Astrocyte (in vitro differentiated cells and primary cell): Measurements from ENCODE around the gene FOXC2. TPM values are rescaled to one million over a fixed set of nuclear protein-coding genes. Genes with fewer than 3 reads are reported as not detected.

ENCODE experiments used
- DNase-seq: peaks from one replicate; pipeline ENCODE4 v3.0.0-alpha.2; 2010; ENCODE audit warnings: low read depth
- FAIRE-seq: peaks from 2 replicates; lab custom pipeline; 2011; peaks lifted over from hg19 to GRCh38; lab: Jason Lieb, UNC
- H2AFZ ChIP-seq: 2 replicates; pipeline ENCODE4 v1.6.0; 2012; ENCODE audit warnings: low read depth, low read length, inconsistent platforms
- H3K27ac ChIP-seq: 2 replicates; pipeline ENCODE4 v1.5.1; 2011; ENCODE audit warnings: low read depth, low read length, inconsistent platforms
- H3K27me3 ChIP-seq: 2 replicates; pipeline ENCODE4 v1.6.0; 2011; ENCODE audit warnings: low read length, inconsistent platforms; ENCODE audit not compliant: insufficient read depth
- H3K36me3 ChIP-seq: 2 replicates; pipeline ENCODE4 v1.5.1; 2011; ENCODE audit warnings: low read length, inconsistent platforms; ENCODE audit not compliant: insufficient read depth
- H3K4me1 ChIP-seq: 2 replicates; pipeline ENCODE4 v1.5.1; 2011; ENCODE audit warnings: low read length, inconsistent platforms; ENCODE audit not compliant: insufficient read depth
- H3K4me2 ChIP-seq: 2 replicates; pipeline ENCODE4 v1.6.0; 2012; ENCODE audit warnings: low read length, inconsistent platforms
- H3K4me3 ChIP-seq: 2 replicates; pipeline ENCODE4 v1.5.1; 2011; ENCODE audit warnings: low read depth, mild to moderate bottlenecking, low read length, inconsistent platforms; ENCODE audit not compliant: insufficient read depth
- H3K79me2 ChIP-seq: 2 replicates; pipeline ENCODE4 v1.6.0; 2012; ENCODE audit warnings: mild to moderate bottlenecking, low read length, inconsistent platforms; ENCODE audit not compliant: insufficient read depth
- H3K9ac ChIP-seq: 2 replicates; pipeline ENCODE4 v1.6.0; 2012; ENCODE audit warnings: mild to moderate bottlenecking, low read length, inconsistent platforms
- H3K9me3 ChIP-seq: 2 replicates; pipeline ENCODE4 v1.5.1; 2012; ENCODE audit warnings: low read depth, mild to moderate bottlenecking, low read length, inconsistent platforms; ENCODE audit not compliant: insufficient read depth
- H4K20me1 ChIP-seq: 2 replicates; pipeline ENCODE4 v1.6.0; 2012; ENCODE audit warnings: low read length, inconsistent platforms; ENCODE audit not compliant: insufficient read depth
- H3K27ac Mint-ChIP-seq: one replicate; pipeline ENCODE4 v1.8.0; 2021; ENCODE audit warnings: mild to moderate bottlenecking, mixed read lengths; ENCODE audit not compliant: unreplicated experiment
- H3K27me3 Mint-ChIP-seq: one replicate; pipeline ENCODE4 v1.8.0; 2021; ENCODE audit warnings: low read depth, mixed read lengths; ENCODE audit not compliant: unreplicated experiment
- H3K36me3 Mint-ChIP-seq: one replicate; pipeline ENCODE4 v1.8.0; 2021; ENCODE audit warnings: low read depth, mixed read lengths; ENCODE audit not compliant: unreplicated experiment
- H3K4me1 Mint-ChIP-seq: one replicate; pipeline ENCODE4 v1.8.0; 2021; ENCODE audit warnings: low read depth, mixed read lengths; ENCODE audit not compliant: unreplicated experiment
- H3K4me3 Mint-ChIP-seq: one replicate; pipeline ENCODE4 v1.8.0; 2021; ENCODE audit warnings: mild to moderate bottlenecking, moderate library complexity, mixed read lengths; ENCODE audit not compliant: unreplicated experiment
- H3K9me3 Mint-ChIP-seq: one replicate; pipeline ENCODE4 v1.8.0; 2021; ENCODE audit warnings: mild to moderate bottlenecking, mixed read lengths; ENCODE audit not compliant: unreplicated experiment
- EZH2 ChIP-seq: IDR thresholded peaks from 2 replicates; pipeline ENCODE4 v1.6.1; 2012; ENCODE audit warnings: mild to moderate bottlenecking, low read length, inconsistent platforms; ENCODE audit not compliant: insufficient read depth
- total RNA-seq: library from RNA; stranded (reverse); gene quantifications from 2 replicates; pipeline ENCODE4 v1.2.1, GENCODE V29; 2021
- TF ChIP-seq, protein P1 (sequence below): IDR thresholded peaks from 2 replicates; pipeline ENCODE4 v1.5.1; 2011; ENCODE audit warnings: low read depth, mild to moderate bottlenecking, inconsistent platforms, low read length, moderate library complexity; ENCODE audit not compliant: insufficient read depth

Gene FOXC2
- total RNA-seq, 1 donor from 2014 or later = 15.8 TPM

DNA sequence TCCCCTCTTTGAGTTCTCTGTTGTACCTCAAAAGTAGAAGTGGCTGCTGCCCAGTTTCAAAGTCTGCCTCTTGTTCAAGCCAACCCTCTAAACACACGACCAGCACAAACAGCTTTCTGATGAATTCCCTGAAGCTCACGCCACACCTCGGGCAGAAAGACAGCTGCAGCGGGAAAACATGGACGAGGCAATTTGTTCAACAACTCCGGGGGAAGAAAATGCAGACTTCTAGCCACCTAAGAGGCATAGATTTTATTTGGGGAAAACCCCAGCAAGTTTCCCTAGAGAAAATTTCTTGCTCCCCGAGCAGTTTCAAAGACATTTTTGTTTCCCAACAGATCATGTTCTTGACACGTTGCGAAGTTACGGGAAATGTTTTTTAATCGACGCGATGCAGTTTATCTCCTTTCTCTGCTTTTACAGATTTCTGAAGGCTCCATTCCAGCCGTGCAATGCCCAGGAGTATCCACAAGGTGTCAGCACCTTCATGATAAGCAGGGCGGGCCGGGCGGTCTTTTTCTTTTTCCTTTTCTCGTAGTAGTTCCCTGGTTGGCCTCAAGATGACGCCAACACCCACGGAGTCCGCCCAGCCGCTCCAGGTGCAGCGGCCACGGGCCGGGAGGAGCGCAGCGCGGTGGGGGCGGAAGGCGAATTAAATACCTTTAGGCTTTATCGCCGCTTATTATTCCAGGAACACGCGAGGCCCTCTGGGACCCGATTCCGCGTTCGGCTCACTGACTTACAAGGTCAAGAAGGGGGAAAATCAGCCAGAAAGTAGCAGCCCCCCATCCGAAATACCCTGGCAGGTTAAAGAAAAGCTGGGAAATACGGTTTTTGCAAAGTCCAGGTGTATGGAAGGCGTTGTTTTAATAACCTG is 2.9 kb upstream of the FOXC2 start:
- Mint-ChIP-seq H3K4me3 (peak overlapping the region; percentile 82), H3K27me3 (peaks cover 25% of the 10 kb centered on the region), H3K27ac (no peak overlapping the region), H3K36me3 (no peaks in the 10 kb centered on the region), H3K4me1 (peaks cover 3% of the 10 kb centered on the region), H3K9me3 (no peaks in the 10 kb centered on the region)
- Histone ChIP-seq H3K4me1 (peaks cover 17% of the 10 kb centered on the region), H2AFZ (peak overlapping the region; percentile 60), H3K36me3 (no peaks in the 10 kb centered on the region), H3K9ac (peak overlapping the region; percentile 81), H3K27ac (peak overlapping the region; percentile 27), H3K9me3 (no peaks in the 10 kb centered on the region), H4K20me1 (peaks cover 4% of the 10 kb centered on the region), H3K27me3 (no peaks in the 10 kb centered on the region), H3K79me2 (peaks cover 40% of the 10 kb centered on the region), H3K4me3 (peak overlapping the region; percentile 55), H3K4me2 (peak overlapping the region; percentile 93)
- FAIRE-seq (peak; percentile 41), DNase-seq (peak; percentile 62)
- TF ChIP-seq EZH2 = no peak
- TF ChIP-seq, protein P1, sequence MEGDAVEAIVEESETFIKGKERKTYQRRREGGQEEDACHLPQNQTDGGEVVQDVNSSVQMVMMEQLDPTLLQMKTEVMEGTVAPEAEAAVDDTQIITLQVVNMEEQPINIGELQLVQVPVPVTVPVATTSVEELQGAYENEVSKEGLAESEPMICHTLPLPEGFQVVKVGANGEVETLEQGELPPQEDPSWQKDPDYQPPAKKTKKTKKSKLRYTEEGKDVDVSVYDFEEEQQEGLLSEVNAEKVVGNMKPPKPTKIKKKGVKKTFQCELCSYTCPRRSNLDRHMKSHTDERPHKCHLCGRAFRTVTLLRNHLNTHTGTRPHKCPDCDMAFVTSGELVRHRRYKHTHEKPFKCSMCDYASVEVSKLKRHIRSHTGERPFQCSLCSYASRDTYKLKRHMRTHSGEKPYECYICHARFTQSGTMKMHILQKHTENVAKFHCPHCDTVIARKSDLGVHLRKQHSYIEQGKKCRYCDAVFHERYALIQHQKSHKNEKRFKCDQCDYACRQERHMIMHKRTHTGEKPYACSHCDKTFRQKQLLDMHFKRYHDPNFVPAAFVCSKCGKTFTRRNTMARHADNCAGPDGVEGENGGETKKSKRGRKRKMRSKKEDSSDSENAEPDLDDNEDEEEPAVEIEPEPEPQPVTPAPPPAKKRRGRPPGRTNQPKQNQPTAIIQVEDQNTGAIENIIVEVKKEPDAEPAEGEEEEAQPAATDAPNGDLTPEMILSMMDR = peak; percentile 100

DNA sequence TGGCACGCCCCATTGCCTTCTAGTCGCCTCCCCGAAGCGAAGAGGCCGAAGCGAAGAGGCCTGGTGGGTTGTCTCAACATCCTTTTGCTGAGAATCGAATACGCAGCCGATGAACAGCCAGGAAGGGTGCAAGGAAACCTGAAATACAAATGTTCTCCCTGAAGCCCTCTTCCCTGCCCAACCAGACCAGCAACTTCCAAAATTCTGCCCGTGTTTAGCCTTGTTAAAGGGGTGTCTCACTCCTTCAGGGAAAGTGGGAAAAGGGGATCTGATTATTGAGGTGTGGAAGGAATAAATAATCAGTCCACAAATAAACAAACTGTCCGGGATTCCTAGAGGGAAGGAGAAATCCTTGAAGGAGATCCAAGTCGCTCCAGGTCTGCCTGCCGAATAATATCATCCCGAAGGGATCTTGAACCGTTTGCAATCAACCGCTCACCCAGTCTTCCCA is 1.4 kb upstream of the FOXC2 start:
- Histone ChIP-seq H2AFZ (no peak overlapping the region), H3K4me1 (peaks cover 17% of the 10 kb centered on the region), H3K4me3 (peak overlapping the region; percentile 97), H3K9ac (peak overlapping the region; percentile 81), H4K20me1 (peaks cover 18% of the 10 kb centered on the region), H3K9me3 (no peaks in the 10 kb centered on the region), H3K79me2 (peaks cover 55% of the 10 kb centered on the region), H3K4me2 (peak overlapping the region; percentile 93), H3K27me3 (no peaks in the 10 kb centered on the region), H3K36me3 (peaks cover 8% of the 10 kb centered on the region), H3K27ac (peak overlapping the region; percentile 61)
- H3K27me3 Mint-ChIP-seq = peaks cover 30% of the 10 kb centered on the region
- H3K4me1 Mint-ChIP-seq = peaks cover 3% of the 10 kb centered on the region
- no peak for DNase-seq
- no peak overlapping the region for H3K27ac Mint-ChIP-seq
- TF ChIP-seq, protein P1 = no peak
- TF ChIP-seq EZH2 = no peak
- no peak for FAIRE-seq
- H3K9me3 Mint-ChIP-seq = no peaks in the 10 kb centered on the region
- H3K4me3 Mint-ChIP-seq = peak overlapping the region; percentile 73
- peaks cover 3% of the 10 kb centered on the region for H3K36me3 Mint-ChIP-seq
